Measurements from ENCODE around the gene LTBP1. TPM values are rescaled to one million over a fixed set of nuclear protein-coding genes. Genes with fewer than 3 reads are reported as not detected.

Gene LTBP1
- total RNA-seq, 1 donor: 33.7 TPM

DNA sequence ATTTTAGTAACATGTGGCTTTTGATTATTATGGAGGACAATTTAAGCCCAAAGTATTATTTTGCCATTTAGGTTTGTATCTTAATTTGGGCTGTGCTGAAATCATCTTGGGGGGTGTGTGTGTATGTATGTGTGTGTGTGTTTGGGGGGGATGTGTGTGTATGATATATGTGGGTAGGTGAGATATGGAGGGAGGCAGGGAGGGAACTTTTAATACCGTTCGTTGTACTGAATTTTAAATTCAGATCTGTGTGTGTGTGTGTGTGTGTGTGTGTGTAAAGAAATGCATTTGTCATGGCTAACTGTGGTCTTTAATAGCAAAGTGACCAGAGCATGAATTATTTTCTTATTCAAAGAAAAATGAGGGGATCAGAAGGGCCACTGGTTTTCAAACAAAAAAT lies 113.7 kb downstream of the LTBP1 start:
- TF ChIP-seq, protein P1, sequence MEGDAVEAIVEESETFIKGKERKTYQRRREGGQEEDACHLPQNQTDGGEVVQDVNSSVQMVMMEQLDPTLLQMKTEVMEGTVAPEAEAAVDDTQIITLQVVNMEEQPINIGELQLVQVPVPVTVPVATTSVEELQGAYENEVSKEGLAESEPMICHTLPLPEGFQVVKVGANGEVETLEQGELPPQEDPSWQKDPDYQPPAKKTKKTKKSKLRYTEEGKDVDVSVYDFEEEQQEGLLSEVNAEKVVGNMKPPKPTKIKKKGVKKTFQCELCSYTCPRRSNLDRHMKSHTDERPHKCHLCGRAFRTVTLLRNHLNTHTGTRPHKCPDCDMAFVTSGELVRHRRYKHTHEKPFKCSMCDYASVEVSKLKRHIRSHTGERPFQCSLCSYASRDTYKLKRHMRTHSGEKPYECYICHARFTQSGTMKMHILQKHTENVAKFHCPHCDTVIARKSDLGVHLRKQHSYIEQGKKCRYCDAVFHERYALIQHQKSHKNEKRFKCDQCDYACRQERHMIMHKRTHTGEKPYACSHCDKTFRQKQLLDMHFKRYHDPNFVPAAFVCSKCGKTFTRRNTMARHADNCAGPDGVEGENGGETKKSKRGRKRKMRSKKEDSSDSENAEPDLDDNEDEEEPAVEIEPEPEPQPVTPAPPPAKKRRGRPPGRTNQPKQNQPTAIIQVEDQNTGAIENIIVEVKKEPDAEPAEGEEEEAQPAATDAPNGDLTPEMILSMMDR (IDR thresholded peaks at IDR 0.05; ENCODE audit: insufficient read depth, low read depth, low read length): no peak
- no peak for DNase-seq (ENCODE audit: low read depth)
- no peak overlapping the region for H3K4me3 ChIP-seq (ENCODE audit: low read depth, low read length)

DNA sequence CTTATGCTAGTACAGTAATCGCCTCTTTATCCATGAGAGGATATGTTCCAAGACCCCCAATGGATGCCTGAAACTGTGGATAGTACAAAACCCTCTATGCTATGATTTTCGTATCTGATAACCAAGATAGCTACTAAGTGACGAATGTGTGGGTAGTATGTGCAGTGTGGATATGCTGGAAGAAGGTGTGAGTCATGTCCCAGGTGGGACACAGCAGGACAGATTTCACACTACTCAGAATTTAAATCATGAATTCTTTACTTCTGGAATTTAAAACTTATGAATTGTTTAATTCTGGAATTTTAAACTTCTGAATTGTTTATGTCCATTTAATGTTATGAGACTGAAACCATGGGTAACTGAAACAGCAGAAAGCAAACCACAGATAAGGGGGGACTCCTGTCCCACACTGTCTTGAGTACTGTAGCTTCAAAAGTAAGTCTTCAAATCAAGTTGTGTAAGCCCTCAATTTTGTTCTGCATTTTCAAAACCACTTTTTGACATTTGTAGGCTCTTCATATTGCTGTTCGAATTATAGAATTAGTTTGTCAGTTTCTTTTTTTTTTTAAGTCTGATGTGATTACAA lies 116.0 kb downstream of the LTBP1 start:
- DNase-seq (ENCODE audit: low read depth): peak; percentile 18
- TF ChIP-seq, protein P1 (IDR thresholded peaks at IDR 0.05; ENCODE audit: insufficient read depth, low read depth, low read length): no peak

DNA sequence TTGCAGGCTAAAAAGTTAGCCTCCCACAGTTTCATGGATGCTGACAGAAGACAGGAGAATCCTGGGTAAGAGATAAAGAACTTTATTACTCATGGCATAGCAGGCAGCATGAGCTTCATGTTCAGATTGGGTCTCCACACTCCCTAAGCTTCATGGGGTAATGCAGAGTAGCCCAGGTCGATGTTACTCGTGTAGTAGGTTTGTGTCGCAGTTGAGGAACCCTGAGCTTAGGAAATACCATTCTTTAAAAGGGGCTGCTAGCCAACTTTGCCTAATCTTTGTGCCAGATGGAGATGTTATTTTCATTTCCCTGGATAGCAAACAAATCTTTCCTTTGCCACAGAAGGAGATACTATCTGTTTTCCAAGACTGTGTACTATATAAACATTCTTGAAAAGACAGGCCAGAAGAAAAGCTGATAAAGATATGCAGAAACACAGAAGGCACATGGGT lies 117.6 kb downstream of the LTBP1 start:
- TF ChIP-seq, protein P1 (IDR thresholded peaks at IDR 0.05; ENCODE audit: insufficient read depth, low read depth, low read length): no peak
- no peak overlapping the region for H3K4me3 ChIP-seq (ENCODE audit: low read depth, low read length)
- peak; percentile 77 for DNase-seq (ENCODE audit: low read depth)

More for the DNA sequence above, 116.0 kb downstream of the LTBP1 start:
- no peak overlapping the region for H3K4me3 ChIP-seq (ENCODE audit: low read depth, low read length)

DNA sequence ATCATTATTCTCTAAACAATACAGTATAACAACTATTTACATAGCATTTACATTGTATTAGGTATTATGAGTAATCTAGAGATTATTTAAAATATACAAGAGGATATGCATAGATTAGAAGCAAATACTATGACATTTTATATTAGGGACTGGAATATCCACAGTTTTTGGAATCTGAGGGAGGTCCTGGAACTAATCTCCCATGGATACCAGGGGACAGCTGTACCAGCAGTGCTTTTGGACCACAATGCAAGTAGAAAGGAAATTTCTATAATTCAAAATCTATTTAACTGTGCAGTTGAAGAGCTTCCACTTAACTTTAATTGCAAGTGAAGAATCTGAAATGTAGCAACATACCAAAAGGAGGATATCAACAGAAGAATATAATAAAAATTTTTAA lies 120.8 kb downstream of the LTBP1 start:
- TF ChIP-seq, protein P1 (IDR thresholded peaks at IDR 0.05; ENCODE audit: insufficient read depth, low read depth, low read length): no peak
- no peak for DNase-seq (ENCODE audit: low read depth)

DNA sequence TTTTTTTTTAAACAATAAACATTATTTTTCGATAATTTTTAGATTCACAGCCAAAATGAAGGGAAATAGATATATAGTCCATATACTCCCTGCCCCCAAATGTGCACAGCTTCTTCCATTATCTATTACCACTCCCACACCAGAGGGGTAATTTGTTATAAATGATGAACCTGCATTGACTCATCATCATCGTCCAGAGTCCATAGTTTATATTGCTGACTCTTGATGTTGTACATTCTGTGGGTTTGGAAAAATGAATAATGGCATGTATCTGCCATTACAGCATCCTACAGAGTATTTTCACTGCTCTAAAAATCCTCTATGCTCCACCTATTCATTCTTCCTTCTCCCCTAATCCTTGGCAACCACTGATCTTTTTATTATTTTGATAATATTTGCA lies 121.5 kb downstream of the LTBP1 start:
- TF ChIP-seq, protein P1 (IDR thresholded peaks at IDR 0.05; ENCODE audit: insufficient read depth, low read depth, low read length): no peak
- H3K4me3 ChIP-seq (ENCODE audit: low read depth, low read length): no peak overlapping the region
- DNase-seq (ENCODE audit: low read depth): peak; percentile 68

More for the DNA sequence above, 120.8 kb downstream of the LTBP1 start:
- no peak overlapping the region for H3K4me3 ChIP-seq (ENCODE audit: low read depth, low read length)

DNA sequence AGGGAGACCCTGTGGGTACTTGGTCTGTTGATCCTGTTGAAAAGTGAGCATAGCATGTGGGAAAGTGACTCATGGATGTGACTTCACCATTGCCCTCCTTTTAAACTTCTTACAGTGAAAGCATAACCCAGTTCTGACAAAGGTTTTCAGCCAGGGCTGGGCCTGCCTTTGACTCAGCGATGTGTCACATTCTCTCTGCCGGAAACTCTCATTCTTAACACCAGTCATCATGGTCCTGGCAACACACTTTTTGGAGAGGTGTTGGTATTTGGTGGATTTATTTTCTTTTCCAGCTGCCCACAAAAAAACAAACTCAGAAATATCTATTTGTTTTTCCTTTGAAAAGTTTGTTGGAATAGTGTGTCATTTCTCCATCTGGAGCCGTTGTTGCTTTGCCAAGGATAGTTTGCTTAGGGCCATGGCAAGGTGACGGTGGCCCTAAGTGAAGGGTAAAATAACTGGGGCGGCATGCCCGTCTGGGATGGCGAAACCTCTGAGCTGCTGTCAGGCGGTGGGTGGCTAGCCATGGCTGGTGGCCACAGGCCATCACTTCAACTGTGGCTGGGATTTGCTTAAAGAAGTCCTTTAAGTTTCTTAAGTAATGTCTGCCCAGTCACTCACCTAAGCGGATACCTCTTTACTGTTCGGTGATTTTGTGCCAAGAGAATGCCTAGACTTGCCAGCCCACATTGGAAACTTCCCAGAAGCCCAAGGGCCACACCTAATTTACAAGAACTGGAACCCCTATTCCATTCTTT lies 123.3 kb downstream of the LTBP1 start:
- DNase-seq (ENCODE audit: low read depth): peak; percentile 94
- TF ChIP-seq, protein P1 (IDR thresholded peaks at IDR 0.05; ENCODE audit: insufficient read depth, low read depth, low read length): no peak

More for the DNA sequence above, 123.3 kb downstream of the LTBP1 start:
- no peak overlapping the region for H3K4me3 ChIP-seq (ENCODE audit: low read depth, low read length)
